PFSK-1 (cell line): ENCODE results near the gene GNA15.

Experiments used
- FOXP2 ChIP-seq: optimal IDR thresholded peaks from 2 replicates; pipeline ENCODE3; 2011; ENCODE audit warnings: borderline replicate concordance, control low read depth, inconsistent platforms; ENCODE audit not compliant: insufficient read depth; ENCODE audit errors: extremely low read length, extremely low read depth
- POLR2AphosphoS5 ChIP-seq: IDR thresholded peaks from 2 replicates; pipeline ENCODE4 v1.6.1; 2012; ENCODE audit warnings: low read depth, mild to moderate bottlenecking, control low read depth, low read length, moderate library complexity
- REST ChIP-seq, 2 experiments: IDR thresholded peaks; 2 replicates each; pipeline versions ENCODE4 v1.6.1 to v1.8.0; 2011 to 2012; ENCODE audit warnings: low read depth in 2 of 2, low read length in 2 of 2, control low read depth in 1 of 2, inconsistent platforms in 1 of 2, mild to moderate bottlenecking in 1 of 2, moderate library complexity in 1 of 2; ENCODE audit not compliant: insufficient read depth in 1 of 2
- SIN3A ChIP-seq: IDR thresholded peaks from 2 replicates; pipeline ENCODE4 v1.6.1; 2012; ENCODE audit warnings: mild to moderate bottlenecking, low read length, moderate library complexity, borderline replicate concordance; ENCODE audit not compliant: insufficient read depth
- TAF1 ChIP-seq: IDR thresholded peaks from 2 replicates; pipeline ENCODE4 v1.6.1; 2012; ENCODE audit warnings: low read length, control low read depth, borderline replicate concordance; ENCODE audit not compliant: insufficient read depth

GRCh38 chr19:3160219-3160618, 24.4 kb downstream of the GNA15 start:
- no peak for TF ChIP-seq POLR2AphosphoS5
- no peak for TF ChIP-seq TAF1
- no peak for TF ChIP-seq REST (IDR thresholded peaks at IDR 0.05; ENCODE audit: insufficient read depth in 1 of 2, low read depth in 2 of 2, low read length in 2 of 2)
- TF ChIP-seq FOXP2, result no peak
- TF ChIP-seq SIN3A, result no peak
